Fibroblast of lung (primary cell): ENCODE measurements around the gene APPBP2. TPM values are rescaled to one million over a fixed set of nuclear protein-coding genes. Genes with fewer than 3 reads are reported as not detected.
"Not testable (repeated sequence)": the region's sequence is repeated elsewhere in the genome, so short reads cannot be mapped to it uniquely, and the experiment has no call there.

ENCODE experiments used
- DNase-seq, 2 donors: peaks; one replicate each; pipeline versions ENCODE4 v3.0.0 to v3.0.0-alpha.2; 2010; ENCODE audit warnings: low read depth in 2 of 2
- H2AFZ ChIP-seq: 2 replicates; pipeline ENCODE4 v1.5.1; 2012; ENCODE audit warnings: low read length, control low read depth, inconsistent platforms
- H3K27ac ChIP-seq: 2 replicates; pipeline ENCODE4 v1.5.1; 2011; ENCODE audit warnings: low read length, control low read depth; ENCODE audit not compliant: insufficient read depth
- H3K27me3 ChIP-seq: 2 replicates; pipeline ENCODE4 v1.5.1; 2011; ENCODE audit warnings: mild to moderate bottlenecking, low read length; ENCODE audit not compliant: control insufficient read depth, insufficient read depth
- H3K36me3 ChIP-seq: 2 replicates; pipeline ENCODE4 v1.5.1; 2011; ENCODE audit warnings: low read length; ENCODE audit not compliant: control insufficient read depth, insufficient read depth
- H3K4me1 ChIP-seq: 2 replicates; pipeline ENCODE4 v1.5.1; 2011; ENCODE audit warnings: low read length; ENCODE audit not compliant: control insufficient read depth, insufficient read depth; ENCODE audit errors: extremely low read depth
- H3K4me2 ChIP-seq: 2 replicates; pipeline ENCODE4 v1.5.1; 2011; ENCODE audit warnings: low read length, control low read depth; ENCODE audit not compliant: insufficient read depth; ENCODE audit errors: extremely low read depth
- H3K4me3 ChIP-seq, 4 experiments: fragments of 200-600 bp in 1 of 4; sonication (generic) in 1 of 4; replicated peaks in 1 of 4; 2 replicates each; pipeline ENCODE4 v1.5.1; 2011 to 2016; ENCODE audit warnings: low read length in 4 of 4, low read depth in 3 of 4, mild to moderate bottlenecking in 3 of 4, control low read depth in 2 of 4, inconsistent platforms in 1 of 4, mixed read lengths in 1 of 4; ENCODE audit not compliant: insufficient read depth in 1 of 4; ENCODE audit errors: control extremely low read depth in 1 of 4
- H3K79me2 ChIP-seq: 2 replicates; pipeline ENCODE4 v1.5.1; 2012; ENCODE audit warnings: mild to moderate bottlenecking, low read length, inconsistent platforms; ENCODE audit not compliant: control insufficient read depth, insufficient read depth
- H3K9ac ChIP-seq: 2 replicates; pipeline ENCODE4 v1.5.1; 2011; ENCODE audit warnings: mild to moderate bottlenecking, low read length, control low read depth; ENCODE audit not compliant: insufficient read depth
- H3K9me3 ChIP-seq: 2 replicates; pipeline ENCODE4 v1.5.1; 2012; ENCODE audit warnings: low read depth, low read length; ENCODE audit not compliant: control insufficient read depth, insufficient read depth
- H4K20me1 ChIP-seq: 2 replicates; pipeline ENCODE4 v1.5.1; 2011; ENCODE audit warnings: low read length; ENCODE audit not compliant: control insufficient read depth, insufficient read depth; ENCODE audit errors: extremely low read depth
- CTCF ChIP-seq, 2 donors: IDR thresholded peaks in 1 of 2; conservative IDR thresholded peaks in 1 of 2; 1 replicate in 1 of 2; 2 replicates in 1 of 2; pipeline ENCODE4 v1.5.1; 2011 to 2012; ENCODE audit warnings: low read length in 2 of 2, control low read depth in 1 of 2, inconsistent platforms in 1 of 2, low read depth in 1 of 2, mild to moderate bottlenecking in 1 of 2
- EZH2 ChIP-seq: IDR thresholded peaks from 2 replicates; pipeline ENCODE4 v1.5.1; 2012; ENCODE audit warnings: low read length, control low read depth, mild to moderate bottlenecking; ENCODE audit errors: missing control alignments
- polyA plus RNA-seq, 2 donors: library from polyadenylated mRNA; depleted of rRNA in 1 of 2; stranded (reverse) in 1 of 2; unstranded in 1 of 2; fragments of >200 nt; gene quantifications; 2 replicates each; pipeline ENCODE4 v1.2.1, GENCODE V29; 2011 to 2012; ENCODE audit warnings: missing spikeins in 1 of 2
- total RNA-seq: library from RNA; depleted of rRNA; stranded (reverse); fragments of >200 nt; gene quantifications from 2 replicates; pipeline ENCODE4 v1.2.1, GENCODE V29; 2014

APPBP2 gene
- total and polyA plus RNA-seq, 2 donors (not counting 1 experiment from before 2014, with no cell fraction given): 45.0 to 58.1 TPM

DNA sequence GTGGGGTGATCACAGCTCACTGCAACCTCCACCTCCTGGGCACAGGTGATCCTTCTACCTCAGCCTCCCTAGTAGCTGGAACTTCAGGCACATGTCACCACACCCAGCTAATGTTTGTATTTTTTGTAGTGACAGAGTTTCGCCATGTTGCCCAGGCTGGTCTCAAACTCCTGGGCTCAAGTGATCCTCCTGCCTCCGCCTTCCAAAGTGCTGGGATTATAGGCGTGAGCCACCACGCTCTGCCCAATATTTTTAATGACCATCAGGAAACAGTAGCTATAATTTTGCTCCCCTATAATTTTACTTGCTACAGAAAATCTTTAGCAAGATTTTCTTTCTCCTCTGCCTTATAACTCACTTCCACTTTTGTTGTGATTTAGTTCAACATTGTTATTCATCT is 29.7 kb upstream of the APPBP2 start:
- H3K4me1 ChIP-seq: no peaks in the 10 kb centered on the region
- no peaks in the 10 kb centered on the region for H3K36me3 ChIP-seq
- no peaks in the 10 kb centered on the region for H3K79me2 ChIP-seq
- no peaks in the 10 kb centered on the region for H3K9me3 ChIP-seq
- no peak overlapping the region for H3K9ac ChIP-seq
- H4K20me1 ChIP-seq: no peaks in the 10 kb centered on the region
- no peak for DNase-seq
- no peak overlapping the region for H2AFZ ChIP-seq
- H3K4me3 ChIP-seq: no peak overlapping the region
- TF ChIP-seq EZH2 (no peak), CTCF (conservative IDR thresholded peaks at IDR 0.05 in 1 of 2, IDR thresholded peaks at IDR 0.05 in 1 of 2; ENCODE audit: low read depth in 1 of 2, low read length in 2 of 2) (no peak)
- no peak overlapping the region for H3K27ac ChIP-seq
- H3K27me3 ChIP-seq: no peaks in the 10 kb centered on the region
- no peak overlapping the region for H3K4me2 ChIP-seq

GRCh38 chr17:60554377-60554788 is 28.3 kb upstream of the APPBP2 start:
- Histone ChIP-seq H2AFZ (no peak overlapping the region), H3K27ac (no peak overlapping the region), H3K9ac (no peak overlapping the region), H3K4me2 (no peak overlapping the region), H3K36me3 (no peaks in the 10 kb centered on the region), H3K9me3 (no peaks in the 10 kb centered on the region), H3K4me3 (no peak overlapping the region), H3K27me3 (no peaks in the 10 kb centered on the region), H4K20me1 (no peaks in the 10 kb centered on the region), H3K4me1 (no peaks in the 10 kb centered on the region), H3K79me2 (no peaks in the 10 kb centered on the region)
- TF ChIP-seq CTCF (conservative IDR thresholded peaks at IDR 0.05 in 1 of 2, IDR thresholded peaks at IDR 0.05 in 1 of 2; ENCODE audit: low read depth in 1 of 2, low read length in 2 of 2): no peak
- no peak for TF ChIP-seq EZH2
- peak; percentile 90 to 94 for DNase-seq

DNA sequence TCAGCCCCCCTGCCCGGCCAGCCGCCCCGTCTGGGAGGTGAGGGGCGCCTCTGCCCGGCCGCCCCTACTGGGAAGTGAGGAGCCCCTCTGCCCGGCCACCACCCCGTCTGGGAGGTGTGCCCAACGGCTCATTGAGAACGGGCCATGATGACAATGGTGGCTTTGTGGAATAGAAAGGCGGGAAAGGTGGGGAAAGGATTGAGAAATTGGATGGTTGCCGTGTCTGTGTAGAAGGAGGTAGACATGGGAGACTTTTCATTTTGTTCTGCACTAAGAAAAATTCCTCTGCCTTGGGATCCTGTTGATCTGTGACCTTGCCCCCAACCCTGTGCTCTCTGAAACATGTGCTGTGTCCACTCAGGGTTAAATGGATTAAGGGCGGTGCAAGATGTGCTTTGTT is 26.2 kb upstream of the APPBP2 start:
- H3K4me3 ChIP-seq, DNase-seq, H3K9ac ChIP-seq, H3K36me3 ChIP-seq, H3K9me3 ChIP-seq, H2AFZ ChIP-seq, H3K79me2 ChIP-seq, H3K4me1 ChIP-seq, H3K27ac ChIP-seq, H3K4me2 ChIP-seq, H4K20me1 ChIP-seq, H3K27me3 ChIP-seq: not testable (repeated sequence)
